H9 (cell line): Measurements from ENCODE around the gene MAP3K10. TPM values are rescaled to one million over a fixed set of nuclear protein-coding genes. Genes with fewer than 3 reads are reported as not detected.

ENCODE experiments used
- DNase-seq: peaks from one replicate; pipeline ENCODE4 v3.0.0-alpha.2; 2017
- H2AFZ ChIP-seq: one replicate; pipeline ENCODE4 v1.6.1; 2013; ENCODE audit warnings: mild to moderate bottlenecking, low read length, control low read depth, moderate library complexity
- H2AK5ac ChIP-seq: 2 replicates; pipeline ENCODE4 v1.6.1; 2013; ENCODE audit warnings: low read length, control low read depth, mixed read lengths; ENCODE audit not compliant: insufficient read length
- H2BK120ac ChIP-seq: one replicate; pipeline ENCODE4 v1.6.1; 2013; ENCODE audit warnings: low read depth, mild to moderate bottlenecking, low read length, control low read depth, inconsistent platforms; ENCODE audit not compliant: poor library complexity, severe bottlenecking
- H2BK12ac ChIP-seq: 2 replicates; pipeline ENCODE4 v1.6.1; 2013; ENCODE audit warnings: low read length, control low read depth, mixed read lengths, low read depth; ENCODE audit not compliant: insufficient read length
- H2BK15ac ChIP-seq: 2 replicates; pipeline ENCODE4 v1.6.1; 2013; ENCODE audit warnings: low read depth, low read length, control low read depth
- H2BK20ac ChIP-seq: one replicate; pipeline ENCODE4 v1.6.1; 2013; ENCODE audit warnings: low read depth, mild to moderate bottlenecking, low read length, control low read depth, inconsistent platforms; ENCODE audit not compliant: poor library complexity, severe bottlenecking
- H2BK5ac ChIP-seq: 2 replicates; pipeline ENCODE4 v1.6.1; 2013; ENCODE audit warnings: low read length, control low read depth, mixed read lengths; ENCODE audit not compliant: insufficient read length
- H3K14ac ChIP-seq: 2 replicates; pipeline ENCODE4 v1.6.1; 2013; ENCODE audit warnings: low read length, control low read depth; ENCODE audit not compliant: insufficient read depth
- H3K18ac ChIP-seq: 2 replicates; pipeline ENCODE4 v1.6.1; 2013; ENCODE audit warnings: low read depth, mild to moderate bottlenecking, mixed read lengths, low read length, control low read depth; ENCODE audit not compliant: insufficient read length
- H3K23ac ChIP-seq: 2 replicates; pipeline ENCODE4 v1.6.1; 2013; ENCODE audit warnings: low read length, control low read depth, mixed read lengths, low read depth; ENCODE audit not compliant: insufficient read length
- H3K23me2 ChIP-seq: 2 replicates; pipeline ENCODE4 v1.6.1; 2013; ENCODE audit warnings: low read depth, mild to moderate bottlenecking, mixed read lengths, low read length, control low read depth; ENCODE audit not compliant: insufficient read length, poor library complexity, severe bottlenecking
- H3K27ac ChIP-seq: 2 replicates; pipeline ENCODE4 v1.5.1; 2013; ENCODE audit warnings: low read length, control low read depth, mixed read lengths, low read depth; ENCODE audit not compliant: insufficient read length
- H3K27me3 ChIP-seq: 2 replicates; pipeline ENCODE4 v1.6.1; 2013; ENCODE audit warnings: low read length, control low read depth, inconsistent platforms; ENCODE audit not compliant: insufficient read depth
- H3K4ac ChIP-seq: 2 replicates; pipeline ENCODE4 v1.6.1; 2013; ENCODE audit warnings: low read depth, mild to moderate bottlenecking, control low read depth, inconsistent platforms, low read length, moderate library complexity
- H3K4me1 ChIP-seq: 2 replicates; pipeline ENCODE4 v1.6.1; 2013; ENCODE audit warnings: low read length, control low read depth, inconsistent platforms; ENCODE audit not compliant: insufficient read depth
- H3K4me2 ChIP-seq: 2 replicates; pipeline ENCODE4 v1.6.1; 2013; ENCODE audit warnings: low read length, control low read depth, mixed read lengths; ENCODE audit not compliant: insufficient read length, insufficient read depth
- H3K56ac ChIP-seq: 2 replicates; pipeline ENCODE4 v1.6.1; 2013; ENCODE audit warnings: low read depth, mild to moderate bottlenecking, mixed read lengths, low read length, control low read depth; ENCODE audit not compliant: insufficient read length
- H3K79me1 ChIP-seq: 2 replicates; pipeline ENCODE4 v1.6.1; 2013; ENCODE audit warnings: low read depth, mild to moderate bottlenecking, moderate library complexity, low read length, control low read depth, inconsistent platforms; ENCODE audit not compliant: insufficient read depth, poor library complexity, severe bottlenecking
- H3K79me2 ChIP-seq: 2 replicates; pipeline ENCODE4 v1.6.1; 2013; ENCODE audit warnings: low read length, control low read depth, inconsistent platforms; ENCODE audit not compliant: insufficient read depth
- H3K9ac ChIP-seq: 2 replicates; pipeline ENCODE4 v1.6.1; 2013; ENCODE audit warnings: low read length, control low read depth, mixed read lengths; ENCODE audit not compliant: insufficient read length; ENCODE audit errors: extremely low read depth
- H3K9me3 ChIP-seq: one replicate; pipeline ENCODE4 v1.6.1; 2013; ENCODE audit warnings: low read depth, low read length, inconsistent platforms; ENCODE audit not compliant: control insufficient read depth
- H3T11ph ChIP-seq: one replicate; pipeline ENCODE4 v1.6.1; 2013; ENCODE audit warnings: mild to moderate bottlenecking, low read length, control low read depth, inconsistent platforms
- H4K20me1 ChIP-seq: one replicate; pipeline ENCODE4 v1.6.1; 2013; ENCODE audit not compliant: control insufficient read depth, insufficient read length, insufficient read depth
- H4K5ac ChIP-seq: 2 replicates; pipeline ENCODE4 v1.6.1; 2013; ENCODE audit warnings: low read depth, mild to moderate bottlenecking, mixed read lengths, low read length, control low read depth; ENCODE audit not compliant: insufficient read length
- H4K8ac ChIP-seq: replicated peaks from 2 replicates; pipeline ENCODE4 v1.6.1; 2013; ENCODE audit warnings: low read length, control low read depth, mixed read lengths, low read depth; ENCODE audit not compliant: insufficient read length
- H4K91ac ChIP-seq: 2 replicates; pipeline ENCODE4 v1.6.1; 2013; ENCODE audit warnings: low read depth, mild to moderate bottlenecking, moderate library complexity, mixed read lengths, low read length, control low read depth; ENCODE audit not compliant: insufficient read length
- H3K27ac Mint-ChIP-seq, 3 experiments: 2 replicates in 2 of 3; 3 replicates in 1 of 3; pipeline ENCODE4 v1.8.0; 2020 to 2021; ENCODE audit warnings: mixed read lengths in 3 of 3, mild to moderate bottlenecking in 1 of 3, moderate library complexity in 1 of 3
- H3K27me3 Mint-ChIP-seq: 2 replicates; pipeline ENCODE4 v1.8.0; 2021; ENCODE audit warnings: low read depth, mild to moderate bottlenecking, moderate library complexity, mixed read lengths
- H3K36me3 Mint-ChIP-seq, 3 experiments: 2 replicates in 2 of 3; 3 replicates in 1 of 3; pipeline ENCODE4 v1.8.0; 2020 to 2021; ENCODE audit warnings: low read depth in 3 of 3, mixed read lengths in 3 of 3; ENCODE audit not compliant: insufficient read depth in 1 of 3
- H3K4me1 Mint-ChIP-seq, 2 experiments: 2 replicates each; pipeline ENCODE4 v1.8.0; 2020; ENCODE audit warnings: mixed read lengths in 2 of 2
- H3K4me3 Mint-ChIP-seq, 2 experiments: 2 replicates in 1 of 2; 3 replicates in 1 of 2; pipeline ENCODE4 v1.8.0; 2020 to 2021; ENCODE audit warnings: mild to moderate bottlenecking in 2 of 2, mixed read lengths in 2 of 2, moderate library complexity in 1 of 2
- H3K9me3 Mint-ChIP-seq, 2 experiments: 2 replicates in 1 of 2; 3 replicates in 1 of 2; pipeline ENCODE4 v1.8.0; 2020; ENCODE audit warnings: mild to moderate bottlenecking in 2 of 2, mixed read lengths in 2 of 2, moderate library complexity in 1 of 2
- CTCF ChIP-seq: fragments of 200-600 bp; sonication (generic); conservative IDR thresholded peaks from 3 replicates; pipeline ENCODE4 v1.8.0; 2021; ENCODE audit warnings: antibody characterized with exemption, mild to moderate bottlenecking
- WGBS: extraction: QIAGEN DNeasy Blood & Tissue Kit; methylation state at CpG from one replicate; pipeline ENCODE4 v1.1.7; 2013; ENCODE audit warnings: missing lambda C conversion rate, low lambda C conversion rate, mixed read lengths; ENCODE audit not compliant: insufficient read length; ENCODE audit errors: extremely low coverage; 5-methylcytosine and 5-hydroxymethylcytosine counted together
- total RNA-seq: library from RNA; stranded (reverse); gene quantifications from 2 replicates; pipeline ENCODE4 v1.2.1, GENCODE V29; 2021

MAP3K10 gene
- total RNA-seq, 1 experiment from 2014 or later = 19.0 TPM

GRCh38 chr19:40174092-40174491 is 17.1 kb upstream of the MAP3K10 start:
- no peaks in the 10 kb centered on the region; the same call in 1 of the 2 replicates for H3K79me2 ChIP-seq
- Mint-ChIP-seq H3K27ac (peak overlapping the region in 1 of 3 experiments; percentile 48; a peak in 2 of 7 replicates), H3K4me1 (no peaks in the 10 kb centered on the region), H3K36me3 (no peaks in the 10 kb centered on the region), H3K9me3 (peaks cover 0 to 3% of the 10 kb centered on the region in 2 experiments; a peak in 2 of 5 replicates), H3K4me3 (no peak overlapping the region), H3K27me3 (peaks cover 4% of the 10 kb centered on the region)
- no peak overlapping the region for H3K4me2 ChIP-seq
- no peak overlapping the region for H2BK15ac ChIP-seq
- H4K91ac ChIP-seq = no peak overlapping the region
- no peak overlapping the region for H3T11ph ChIP-seq
- H3K79me1 ChIP-seq = no peaks in the 10 kb centered on the region
- H3K9me3 ChIP-seq = no peaks in the 10 kb centered on the region
- WGBS = no CpG with 5 or more reads among the region's 4 CpGs
- no peak for DNase-seq
- no peak overlapping the region for H3K56ac ChIP-seq
- H3K27ac ChIP-seq = no peak overlapping the region
- no peak overlapping the region for H3K14ac ChIP-seq
- H3K27me3 ChIP-seq = no peaks in the 10 kb centered on the region
- H3K23me2 ChIP-seq = no peaks in the 10 kb centered on the region
- no peak overlapping the region for H3K9ac ChIP-seq
- no peak overlapping the region for H2BK20ac ChIP-seq
- no peak overlapping the region for H2BK120ac ChIP-seq
- no peak overlapping the region for H3K18ac ChIP-seq
- no peak for TF ChIP-seq CTCF
- H4K8ac ChIP-seq = no peak overlapping the region
- H2AK5ac ChIP-seq = no peak overlapping the region
- no peaks in the 10 kb centered on the region for H3K4me1 ChIP-seq
- no peak overlapping the region for H3K4ac ChIP-seq
- no peak overlapping the region for H2AFZ ChIP-seq
- H3K23ac ChIP-seq = no peak overlapping the region
- no peak overlapping the region for H2BK12ac ChIP-seq
- no peak overlapping the region for H2BK5ac ChIP-seq
- H4K5ac ChIP-seq = no peak overlapping the region
- no peaks in the 10 kb centered on the region for H4K20me1 ChIP-seq
